GM12874 (cell line): Measurements from ENCODE around the gene NUP107.

Experiments
- TF ChIP-seq, protein P1 (sequence below): IDR thresholded peaks from 2 replicates; pipeline ENCODE4 v1.5.1; 2011; ENCODE audit warnings: low read depth, mild to moderate bottlenecking, control low read depth, low read length, moderate library complexity; ENCODE audit not compliant: insufficient read depth

Gene NUP107

DNA sequence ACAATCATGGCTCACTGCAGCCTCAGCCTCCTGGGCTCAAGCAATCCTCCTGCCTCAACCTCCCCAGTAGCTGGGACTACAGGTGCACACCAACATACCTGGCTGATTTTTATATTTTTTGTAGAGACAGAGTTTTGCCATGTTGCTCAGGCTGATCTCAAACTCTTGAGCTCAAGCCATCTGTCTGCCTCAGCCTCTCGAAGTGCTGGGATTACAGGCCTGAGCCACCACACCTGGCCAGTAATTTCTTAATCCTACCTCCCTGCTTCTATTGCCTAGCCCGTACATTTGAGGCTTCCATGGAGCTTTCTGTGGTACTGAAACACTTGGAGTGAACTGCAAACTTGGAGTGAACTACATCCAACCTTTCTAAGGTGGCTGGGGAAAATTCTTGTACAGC is 79.9 kb downstream of the NUP107 start:
- TF ChIP-seq, protein P1, sequence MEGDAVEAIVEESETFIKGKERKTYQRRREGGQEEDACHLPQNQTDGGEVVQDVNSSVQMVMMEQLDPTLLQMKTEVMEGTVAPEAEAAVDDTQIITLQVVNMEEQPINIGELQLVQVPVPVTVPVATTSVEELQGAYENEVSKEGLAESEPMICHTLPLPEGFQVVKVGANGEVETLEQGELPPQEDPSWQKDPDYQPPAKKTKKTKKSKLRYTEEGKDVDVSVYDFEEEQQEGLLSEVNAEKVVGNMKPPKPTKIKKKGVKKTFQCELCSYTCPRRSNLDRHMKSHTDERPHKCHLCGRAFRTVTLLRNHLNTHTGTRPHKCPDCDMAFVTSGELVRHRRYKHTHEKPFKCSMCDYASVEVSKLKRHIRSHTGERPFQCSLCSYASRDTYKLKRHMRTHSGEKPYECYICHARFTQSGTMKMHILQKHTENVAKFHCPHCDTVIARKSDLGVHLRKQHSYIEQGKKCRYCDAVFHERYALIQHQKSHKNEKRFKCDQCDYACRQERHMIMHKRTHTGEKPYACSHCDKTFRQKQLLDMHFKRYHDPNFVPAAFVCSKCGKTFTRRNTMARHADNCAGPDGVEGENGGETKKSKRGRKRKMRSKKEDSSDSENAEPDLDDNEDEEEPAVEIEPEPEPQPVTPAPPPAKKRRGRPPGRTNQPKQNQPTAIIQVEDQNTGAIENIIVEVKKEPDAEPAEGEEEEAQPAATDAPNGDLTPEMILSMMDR: no peak

DNA sequence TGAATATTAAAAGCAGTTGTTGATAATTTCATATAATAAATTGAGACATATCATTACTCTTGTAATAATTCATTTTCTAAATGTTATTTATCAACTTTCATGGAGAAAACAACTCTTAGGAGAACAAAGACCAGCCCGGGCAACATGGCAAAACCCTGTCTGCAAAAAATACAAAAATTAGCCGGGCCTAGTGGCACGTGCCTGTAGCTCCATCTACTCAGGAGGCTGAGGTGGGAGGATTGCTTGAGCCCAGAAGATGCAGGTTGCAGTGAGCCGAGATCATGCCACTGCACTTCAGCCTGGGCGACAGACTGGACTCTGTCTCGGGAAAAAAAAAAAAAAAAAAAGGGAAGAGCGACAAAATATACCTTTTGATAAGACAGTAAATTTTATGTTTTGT is 80.4 kb downstream of the NUP107 start:
- TF ChIP-seq, protein P1: no peak

DNA sequence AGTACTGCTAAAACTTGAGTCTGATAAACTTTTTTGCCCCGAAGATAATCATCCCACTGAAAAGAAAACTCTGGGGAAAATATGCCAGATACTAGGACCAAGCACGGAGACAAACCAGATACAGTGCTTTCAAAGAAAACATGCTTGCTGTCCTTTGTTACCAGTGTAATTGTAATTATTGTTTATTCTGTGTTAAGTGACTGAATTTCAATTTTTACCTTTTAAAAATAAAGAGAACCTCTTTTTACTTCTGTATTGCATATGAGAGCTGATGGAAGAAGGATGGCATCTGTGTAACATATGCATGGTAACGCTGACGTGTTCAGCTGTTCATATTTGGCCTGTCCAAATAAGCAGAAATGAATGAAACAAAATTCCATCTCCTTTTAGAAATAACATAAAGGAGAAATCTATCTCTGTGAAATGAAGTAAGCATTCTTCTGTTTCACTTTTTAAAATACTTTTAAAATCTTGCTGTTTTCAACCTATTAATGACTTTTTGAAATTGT is 81.7 kb downstream of the NUP107 start:
- TF ChIP-seq, protein P1: no peak

DNA sequence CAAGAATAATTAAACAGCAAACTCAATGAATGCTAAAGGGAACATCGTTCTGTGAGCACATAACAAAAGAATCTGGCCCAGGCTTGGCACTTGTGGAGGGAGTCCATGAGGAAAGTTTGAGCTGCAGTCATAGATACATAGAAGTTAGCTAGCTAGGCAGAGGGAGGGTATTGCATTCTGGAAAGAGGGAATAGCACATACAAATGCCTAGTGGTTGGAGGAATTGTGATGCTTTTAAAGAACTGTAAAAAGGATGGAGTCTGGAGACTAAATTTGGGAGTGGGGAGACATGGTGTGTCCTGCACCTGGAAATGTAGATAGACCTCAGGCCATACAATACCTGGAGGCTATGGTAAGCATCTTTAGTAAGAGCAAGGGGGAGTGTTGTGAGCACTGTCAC is 83.2 kb downstream of the NUP107 start:
- TF ChIP-seq, protein P1: no peak

DNA sequence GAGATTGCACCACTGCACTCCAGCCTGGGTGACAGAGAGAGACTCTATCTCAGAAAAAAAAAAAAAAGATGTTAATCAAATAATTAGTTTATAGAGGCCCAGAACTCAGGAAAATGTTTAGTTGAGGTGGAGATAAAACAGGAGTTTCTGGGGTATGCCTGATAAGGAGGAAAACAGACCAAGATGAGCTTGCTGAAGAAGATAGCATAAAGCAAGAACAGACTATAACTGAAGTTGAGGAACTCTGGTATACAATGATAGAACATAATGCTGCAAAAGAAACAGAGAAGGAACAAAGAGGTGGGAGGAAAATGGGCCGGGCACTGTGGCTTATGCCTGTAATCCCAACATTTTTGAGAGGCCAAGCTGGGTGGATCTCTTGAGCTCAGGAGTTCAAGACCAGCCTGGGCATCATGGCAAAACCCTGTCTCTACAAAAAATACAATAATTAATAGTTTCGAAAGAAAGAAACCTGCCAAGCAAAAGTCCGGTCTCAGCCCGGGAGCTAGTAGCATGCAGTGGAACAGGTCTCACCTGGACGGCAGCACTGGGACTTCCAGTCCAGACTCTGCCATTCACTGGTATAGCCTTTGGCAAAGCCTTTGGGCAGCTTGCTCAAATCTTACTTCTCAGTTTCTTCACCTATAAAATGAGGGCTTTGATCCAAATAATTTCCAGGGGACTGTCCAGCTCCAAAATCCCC is 84.6 kb downstream of the NUP107 start:
- TF ChIP-seq, protein P1: no peak

DNA sequence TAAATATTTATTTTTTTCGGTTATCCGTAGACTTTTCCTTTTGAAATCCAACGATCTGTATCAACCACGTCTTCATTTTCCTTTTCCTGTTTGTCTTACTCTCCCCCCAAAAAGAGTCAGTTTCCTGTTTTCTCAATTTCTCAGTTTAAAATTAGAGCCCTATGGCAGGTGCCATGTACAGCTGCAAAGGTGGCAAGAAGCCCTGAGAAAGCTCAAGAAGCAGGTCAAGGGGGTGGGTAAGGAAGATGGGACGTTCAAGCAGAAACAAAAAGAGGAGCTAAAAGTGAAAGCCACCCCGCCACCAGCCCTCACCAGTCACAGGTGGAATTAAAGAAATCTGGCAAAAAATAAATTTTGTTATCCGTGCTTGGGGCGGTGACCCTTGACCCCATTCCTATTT is 85.9 kb downstream of the NUP107 start:
- TF ChIP-seq, protein P1: no peak

DNA sequence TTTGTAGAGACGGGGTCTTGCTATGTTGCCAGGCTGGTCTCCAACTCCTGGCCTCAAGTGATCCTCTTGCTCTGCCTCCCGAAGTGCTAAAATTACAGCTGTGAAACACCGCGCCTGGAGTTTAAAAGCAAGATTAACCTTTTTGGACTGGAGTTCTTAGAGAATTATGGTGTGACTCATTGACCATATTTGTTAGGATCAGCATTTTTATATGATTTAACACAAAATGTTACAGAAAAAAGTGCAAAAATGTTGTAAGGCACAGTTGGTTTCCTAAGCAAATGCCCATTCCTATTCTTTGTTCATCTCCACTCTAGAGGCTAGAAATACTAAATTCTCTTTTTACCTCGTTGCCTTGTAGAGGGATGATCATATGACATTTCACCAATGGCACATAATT is 86.8 kb downstream of the NUP107 start:
- TF ChIP-seq, protein P1: no peak
